Measurements from ENCODE around the gene ZNF536.

Gene ZNF536

GRCh38 chr19:30559446-30559845 lies 187.3 kb downstream of the ZNF536 start:
- DNase-seq (ENCODE audit: insufficient read length, low spot score) (no peak), FAIRE-seq (no peak)
- no peak for TF ChIP-seq CTCF (IDR thresholded peaks at IDR 0.05; ENCODE audit: insufficient read depth, missing control alignments)

GRCh38 chr19:30562981-30563380 lies 190.8 kb downstream of the ZNF536 start:
- TF ChIP-seq CTCF (IDR thresholded peaks at IDR 0.05; ENCODE audit: insufficient read depth, missing control alignments) = no peak
- DNase-seq (ENCODE audit: insufficient read length, low spot score) (no peak), FAIRE-seq (no peak)

- FAIRE-seq (no peak), DNase-seq (ENCODE audit: insufficient read length, low spot score) (no peak)
- TF ChIP-seq CTCF (IDR thresholded peaks at IDR 0.05; ENCODE audit: insufficient read depth, missing control alignments) = no peak
Observed at GRCh38 chr19:30563691-30564090, 191.5 kb downstream of the ZNF536 start.

- no peak for FAIRE-seq
- TF ChIP-seq CTCF (IDR thresholded peaks at IDR 0.05; ENCODE audit: insufficient read depth, missing control alignments) = no peak
Observed at GRCh38 chr19:30564551-30565011, 192.4 kb downstream of the ZNF536 start.

GRCh38 chr19:30565636-30566035 lies 193.5 kb downstream of the ZNF536 start:
- no peak for TF ChIP-seq CTCF (IDR thresholded peaks at IDR 0.05; ENCODE audit: insufficient read depth, missing control alignments)
- FAIRE-seq (no peak), DNase-seq (ENCODE audit: insufficient read length, low spot score) (no peak)

More at GRCh38 chr19:30564551-30565011, 192.4 kb downstream of the ZNF536 start:
- no peak for DNase-seq (ENCODE audit: insufficient read length, low spot score)

- DNase-seq (ENCODE audit: insufficient read length, low spot score) = no peak
- TF ChIP-seq CTCF (IDR thresholded peaks at IDR 0.05; ENCODE audit: insufficient read depth, missing control alignments) = no peak
- no peak for FAIRE-seq
Observed at GRCh38 chr19:30566681-30567420, 194.7 kb downstream of the ZNF536 start.

GRCh38 chr19:30567536-30568232 lies 195.5 kb downstream of the ZNF536 start:
- DNase-seq (ENCODE audit: insufficient read length, low spot score) (no peak), FAIRE-seq (peak; percentile 82)
- no peak for TF ChIP-seq CTCF (IDR thresholded peaks at IDR 0.05; ENCODE audit: insufficient read depth, missing control alignments)

All from D721Med (cell line).